Activated naive CD8-positive, alpha-beta T cell treated with anti-CD3 and anti-CD28 coated beads, Interleukin-2, amount 50 U/mL, for 24 hours (primary cell): Measurements from ENCODE around the gene IFT20.
"Not testable (repeated sequence)": the region's sequence is repeated elsewhere in the genome, so short reads cannot be mapped to it uniquely, and the experiment has no call there.

Experiments used
- ATAC-seq: fragments of 150-1000 bp; cut with Tn5 transposase; one replicate; pipeline ENCODE4 v1.10.0; 2021
- DNase-seq: peaks from one replicate; pipeline ENCODE4 v3.0.0; 2021
- H3K27ac Mint-ChIP-seq: one replicate; pipeline ENCODE4 v1.8.0; 2021; ENCODE audit warnings: mild to moderate bottlenecking, mixed read lengths
- H3K27me3 Mint-ChIP-seq: one replicate; pipeline ENCODE4 v1.8.0; 2021; ENCODE audit warnings: mixed read lengths
- H3K36me3 Mint-ChIP-seq: one replicate; pipeline ENCODE4 v1.8.0; 2021; ENCODE audit warnings: low read depth, mixed read lengths
- H3K4me1 Mint-ChIP-seq: one replicate; pipeline ENCODE4 v1.8.0; 2021; ENCODE audit warnings: mixed read lengths
- H3K4me3 Mint-ChIP-seq: one replicate; pipeline ENCODE4 v1.8.0; 2021; ENCODE audit warnings: mild to moderate bottlenecking, moderate library complexity, mixed read lengths
- H3K9me3 Mint-ChIP-seq: one replicate; pipeline ENCODE4 v1.8.0; 2021; ENCODE audit warnings: mixed read lengths

Gene IFT20

DNA sequence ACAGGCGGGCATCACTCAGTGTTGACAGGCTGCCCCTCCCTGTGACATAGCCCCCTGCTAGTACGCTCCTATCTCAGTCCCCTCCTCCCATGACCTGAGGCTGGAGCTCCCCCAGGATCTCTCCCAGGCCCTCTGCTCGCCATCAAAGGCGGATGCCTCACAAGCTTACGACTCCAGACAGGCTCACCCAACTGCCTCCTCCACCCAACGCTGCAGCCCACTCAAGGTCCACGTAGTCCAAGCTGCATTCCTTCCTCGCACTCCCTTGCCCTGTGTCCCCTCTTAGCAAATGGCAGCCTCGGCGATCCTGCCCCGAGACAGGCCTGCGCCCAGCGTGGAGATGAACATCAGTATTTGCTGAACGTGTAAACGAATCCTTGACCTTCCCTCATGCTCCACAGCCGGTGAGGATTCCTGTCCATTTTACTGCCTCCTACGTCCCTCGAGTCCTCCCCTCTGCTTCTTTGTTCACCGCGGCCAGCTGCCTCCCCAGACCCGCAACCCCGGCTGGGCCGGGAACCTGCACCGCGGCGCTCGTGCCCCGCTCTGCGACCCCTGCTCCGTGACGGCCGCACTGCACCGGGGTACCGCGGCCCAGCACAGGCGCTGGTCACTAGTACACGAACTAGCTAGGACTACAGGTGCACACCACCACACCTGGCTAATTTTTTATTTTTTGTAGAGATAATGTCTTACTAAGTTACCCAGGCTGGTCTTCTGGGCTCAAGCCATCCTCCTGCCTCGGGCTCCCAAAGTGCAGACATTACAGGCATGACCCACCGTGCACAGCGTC lies 17.1 kb downstream of the IFT20 start:
- Mint-ChIP-seq H3K27me3 (peaks cover 1% of the 10 kb centered on the region), H3K9me3 (no peaks in the 10 kb centered on the region), H3K4me3 (peak overlapping the region; percentile 93), H3K4me1 (peaks cover 34% of the 10 kb centered on the region), H3K27ac (peak overlapping the region; percentile 89), H3K36me3 (peaks cover 16% of the 10 kb centered on the region)
- DNase-seq (peak; percentile 29), ATAC-seq (peak; percentile 4)

DNA sequence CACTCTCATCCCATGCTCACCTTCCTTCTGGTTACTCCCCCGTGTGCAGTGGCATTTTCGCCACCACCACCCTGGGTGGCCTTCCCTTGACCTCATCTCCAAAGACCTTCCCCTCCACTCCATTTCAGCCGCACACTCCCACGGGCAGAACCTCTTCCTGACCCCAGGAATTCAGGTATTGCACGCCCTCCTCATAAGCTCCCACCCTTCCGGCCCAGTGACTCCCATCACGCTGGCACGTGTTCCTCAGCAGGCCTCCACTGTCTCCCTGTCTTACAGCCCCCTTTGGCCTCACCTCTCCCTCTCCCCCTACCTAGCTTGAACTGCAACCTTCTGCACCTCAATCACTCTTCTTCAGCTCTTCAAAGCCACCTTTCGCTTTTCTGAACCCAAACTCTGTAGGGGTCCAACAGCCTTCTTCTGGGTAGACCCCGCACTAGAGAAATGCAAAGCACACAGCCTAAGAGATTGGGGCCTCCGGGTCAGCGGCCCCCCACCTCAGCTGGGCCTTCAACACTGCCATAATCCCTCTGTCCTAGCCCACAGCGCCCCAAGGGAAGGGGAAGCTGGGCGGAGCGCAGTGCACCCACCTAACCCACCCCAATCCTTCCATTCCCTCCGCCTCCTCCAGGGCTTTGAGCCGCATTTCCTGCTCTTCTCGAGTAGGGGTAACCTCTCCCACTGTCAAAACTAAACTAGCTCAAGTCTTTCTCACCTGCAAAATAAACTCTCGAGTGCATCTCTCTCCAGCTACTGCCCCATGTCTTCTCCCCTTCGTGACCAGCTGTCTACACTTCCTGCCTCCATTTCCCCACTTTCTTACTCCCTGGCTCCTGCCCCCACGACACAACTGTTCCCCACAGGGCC lies 17.9 kb downstream of the IFT20 start:
- ATAC-seq = no peak
- Mint-ChIP-seq H3K27ac (peak overlapping the region; percentile 89), H3K9me3 (no peaks in the 10 kb centered on the region)

GRCh38 chr17:28315846-28316705 lies 19.2 kb downstream of the IFT20 start:
- H3K36me3 Mint-ChIP-seq = peaks cover 12% of the 10 kb centered on the region
- ATAC-seq = no peak
- H3K27me3 Mint-ChIP-seq = peaks cover 3% of the 10 kb centered on the region
- peaks cover 27% of the 10 kb centered on the region for H3K4me1 Mint-ChIP-seq
- H3K9me3 Mint-ChIP-seq = no peaks in the 10 kb centered on the region
- H3K27ac Mint-ChIP-seq = no peak overlapping the region
- no peak for DNase-seq
- no peak overlapping the region for H3K4me3 Mint-ChIP-seq

More for the DNA sequence above, 17.9 kb downstream of the IFT20 start:
- no peak for DNase-seq
- Mint-ChIP-seq H3K4me3 (peak overlapping the region; percentile 93), H3K27me3 (peaks cover 3% of the 10 kb centered on the region), H3K36me3 (peaks cover 14% of the 10 kb centered on the region), H3K4me1 (peaks cover 32% of the 10 kb centered on the region)

DNA sequence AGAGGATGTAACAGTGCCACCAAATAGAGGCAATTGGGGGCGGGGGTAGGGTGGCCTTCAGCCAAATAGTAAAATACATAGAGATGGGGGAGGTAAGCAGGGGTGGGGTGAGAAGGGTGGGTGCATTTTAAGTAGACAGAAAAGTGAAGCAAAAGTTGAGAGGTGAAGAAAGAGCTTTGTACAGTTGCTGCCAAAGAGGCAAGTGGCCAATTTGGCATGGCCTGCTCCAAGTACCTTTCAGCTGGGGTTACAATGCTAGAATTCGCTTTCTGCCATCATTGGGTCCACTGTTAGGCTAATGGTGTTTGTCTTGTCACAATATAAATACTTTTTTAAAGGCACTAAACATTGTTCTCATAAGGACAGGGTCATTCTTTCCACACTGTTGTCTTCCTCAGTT lies 21.4 kb downstream of the IFT20 start:
- DNase-seq = no peak
- no peak for ATAC-seq
- Mint-ChIP-seq H3K9me3 (no peaks in the 10 kb centered on the region), H3K36me3 (no peaks in the 10 kb centered on the region), H3K4me1 (peaks cover 11% of the 10 kb centered on the region), H3K27me3 (peaks cover 3% of the 10 kb centered on the region), H3K4me3 (no peak overlapping the region), H3K27ac (no peak overlapping the region)

DNA sequence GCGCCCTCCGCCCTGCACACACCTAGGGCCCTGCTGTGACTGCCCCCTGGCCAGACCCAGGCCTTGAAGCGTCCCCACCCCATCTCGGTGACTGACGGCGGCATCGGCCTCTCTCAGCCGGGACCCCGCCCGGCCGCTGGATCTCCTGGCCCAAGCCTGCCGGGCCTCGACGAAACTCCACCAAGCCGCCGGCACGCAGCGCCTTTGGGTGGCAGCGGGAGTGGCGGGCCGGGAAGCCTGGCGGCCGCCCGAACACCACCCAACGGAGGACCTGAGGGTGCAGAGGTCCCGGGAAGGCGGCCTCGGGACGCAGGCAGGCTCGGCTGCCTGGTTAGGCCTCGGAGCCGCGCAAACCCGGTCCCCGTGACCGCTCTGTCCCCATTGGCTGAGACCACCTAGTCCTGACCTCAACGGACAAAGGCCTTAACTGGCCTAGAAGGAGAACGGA lies 28.3 kb downstream of the IFT20 start:
- H3K4me1 Mint-ChIP-seq = no peaks in the 10 kb centered on the region
- no peaks in the 10 kb centered on the region for H3K9me3 Mint-ChIP-seq
- H3K36me3 Mint-ChIP-seq = no peaks in the 10 kb centered on the region
- DNase-seq = no peak
- ATAC-seq = no peak
- no peak overlapping the region for H3K27ac Mint-ChIP-seq
- no peak overlapping the region for H3K4me3 Mint-ChIP-seq
- H3K27me3 Mint-ChIP-seq = peaks cover 27% of the 10 kb centered on the region

GRCh38 chr17:28298449-28298848 lies 36.8 kb downstream of the IFT20 start:
- ATAC-seq = no peak
- Mint-ChIP-seq H3K27ac (no peak overlapping the region), H3K4me1 (peaks cover 15% of the 10 kb centered on the region), H3K4me3 (no peak overlapping the region), H3K9me3 (no peaks in the 10 kb centered on the region), H3K36me3 (no peaks in the 10 kb centered on the region), H3K27me3 (peaks cover 9% of the 10 kb centered on the region)
- no peak for DNase-seq

- ATAC-seq (peak; percentile 95), DNase-seq (no peak)
- Mint-ChIP-seq H3K9me3 (no peaks in the 10 kb centered on the region), H3K4me3 (peak overlapping the region; percentile 37), H3K36me3 (no peaks in the 10 kb centered on the region), H3K4me1 (peaks cover 15% of the 10 kb centered on the region), H3K27ac (peak overlapping the region; percentile 82), H3K27me3 (peaks cover 20% of the 10 kb centered on the region)
Observed at GRCh38 chr17:28295677-28296578, 39.3 kb downstream of the IFT20 start.

DNA sequence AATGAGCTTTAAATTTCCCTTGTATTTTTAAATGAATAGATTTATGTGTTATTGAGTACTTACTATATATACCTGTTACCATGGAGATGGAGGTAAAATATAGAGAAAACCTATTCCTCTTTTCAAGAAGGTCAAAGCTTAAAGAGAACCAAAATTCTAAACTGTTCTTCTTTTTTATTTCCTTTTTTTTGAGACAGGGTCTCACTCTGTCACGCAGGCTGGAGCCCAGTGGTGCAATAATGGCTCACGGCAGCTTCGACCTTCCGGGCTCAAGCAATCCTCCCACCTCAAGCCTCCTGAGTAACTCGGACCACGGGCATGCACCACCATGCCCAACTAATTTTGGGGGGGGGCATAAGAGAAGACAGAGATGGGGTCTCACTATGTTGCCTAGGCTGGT lies 41.3 kb downstream of the IFT20 start:
- no peaks in the 10 kb centered on the region for H3K9me3 Mint-ChIP-seq
- H3K27me3 Mint-ChIP-seq = peaks cover 19% of the 10 kb centered on the region
- H3K36me3 Mint-ChIP-seq = no peaks in the 10 kb centered on the region
- H3K4me3 Mint-ChIP-seq = no peak overlapping the region
- DNase-seq (no peak), ATAC-seq (no peak)
- peaks cover 15% of the 10 kb centered on the region for H3K4me1 Mint-ChIP-seq
- no peak overlapping the region for H3K27ac Mint-ChIP-seq

DNA sequence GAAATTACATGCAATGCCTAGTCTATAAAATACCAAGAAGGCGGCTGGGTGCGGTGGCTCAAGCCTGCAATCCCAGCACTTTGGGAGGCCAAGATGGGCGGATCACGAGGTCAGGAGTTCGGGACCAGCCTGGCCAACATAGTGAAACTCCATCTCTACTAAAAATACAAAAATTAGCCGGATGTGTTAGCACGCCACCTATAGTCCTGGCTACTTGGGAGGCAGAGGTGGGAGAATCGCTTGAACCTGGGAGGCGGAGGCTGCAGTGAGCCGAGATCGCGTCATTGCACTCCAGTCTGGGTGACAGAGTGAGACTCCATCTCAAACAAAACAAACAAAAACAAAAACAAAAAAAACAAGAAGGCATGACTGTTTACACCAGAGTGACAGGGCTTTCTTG lies 42.4 kb downstream of the IFT20 start:
- DNase-seq, H3K27ac Mint-ChIP-seq, H3K36me3 Mint-ChIP-seq, ATAC-seq, H3K9me3 Mint-ChIP-seq, H3K4me3 Mint-ChIP-seq: not testable (repeated sequence)
- peaks cover 17% of the 10 kb centered on the region for H3K27me3 Mint-ChIP-seq
- peaks cover 15% of the 10 kb centered on the region for H3K4me1 Mint-ChIP-seq

DNA sequence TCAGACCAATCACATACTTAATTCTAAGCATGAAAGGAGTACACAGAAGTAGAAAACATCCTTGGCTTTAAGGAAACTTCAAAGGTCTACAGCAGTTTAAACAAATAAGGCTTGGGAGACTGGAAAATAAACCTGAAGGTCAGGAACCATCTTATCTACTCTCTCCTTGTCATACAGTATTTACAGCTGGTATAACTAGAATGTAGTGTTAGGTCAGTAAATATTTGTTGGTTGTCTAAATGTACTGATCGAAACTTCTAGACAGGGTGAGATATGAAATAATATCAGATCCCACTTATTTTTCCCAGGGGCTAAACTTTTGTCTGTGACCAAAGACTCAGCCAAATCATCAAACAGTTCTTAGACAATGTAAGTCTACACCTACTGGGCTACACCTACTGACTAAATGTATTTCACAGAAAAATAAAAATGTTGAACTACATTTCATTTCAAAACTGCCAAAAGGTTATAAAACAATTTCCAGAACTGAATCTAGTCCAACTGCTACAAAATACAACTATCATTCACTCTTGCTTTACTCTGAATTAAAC lies 43.4 kb downstream of the IFT20 start:
- no peaks in the 10 kb centered on the region for H3K9me3 Mint-ChIP-seq
- H3K36me3 Mint-ChIP-seq = no peaks in the 10 kb centered on the region
- peaks cover 17% of the 10 kb centered on the region for H3K27me3 Mint-ChIP-seq
- peaks cover 15% of the 10 kb centered on the region for H3K4me1 Mint-ChIP-seq
- no peak overlapping the region for H3K27ac Mint-ChIP-seq
- DNase-seq = no peak
- H3K4me3 Mint-ChIP-seq = no peak overlapping the region
- ATAC-seq = no peak

DNA sequence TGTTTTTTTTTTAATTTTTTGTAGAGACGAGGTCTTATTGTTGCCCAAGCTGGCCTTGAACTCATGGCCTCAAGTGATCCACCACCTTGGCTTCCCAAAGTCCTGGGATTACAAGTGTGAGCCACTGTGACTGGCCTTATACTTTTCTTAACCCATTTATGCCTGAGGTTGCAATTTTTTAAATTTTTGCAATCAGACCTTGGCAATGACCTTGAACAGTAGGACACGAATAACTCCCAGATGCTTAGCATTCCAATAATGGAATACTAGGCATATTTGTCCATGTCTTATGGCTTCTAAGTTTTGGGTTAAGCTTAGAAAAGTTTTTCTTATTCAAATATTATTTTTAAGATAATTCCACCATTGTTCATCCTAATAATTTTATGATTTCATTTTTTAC lies 44.6 kb downstream of the IFT20 start:
- H3K27ac Mint-ChIP-seq = no peak overlapping the region
- H3K4me1 Mint-ChIP-seq = peaks cover 3% of the 10 kb centered on the region
- H3K9me3 Mint-ChIP-seq = no peaks in the 10 kb centered on the region
- DNase-seq (no peak), ATAC-seq (no peak)
- H3K27me3 Mint-ChIP-seq = peaks cover 17% of the 10 kb centered on the region
- no peaks in the 10 kb centered on the region for H3K36me3 Mint-ChIP-seq
- H3K4me3 Mint-ChIP-seq = no peak overlapping the region

GRCh38 chr17:28285965-28286364 lies 49.3 kb downstream of the IFT20 start:
- H3K27me3 Mint-ChIP-seq = peaks cover 13% of the 10 kb centered on the region
- no peaks in the 10 kb centered on the region for H3K36me3 Mint-ChIP-seq
- ATAC-seq (no peak), DNase-seq (no peak)
- no peaks in the 10 kb centered on the region for H3K4me1 Mint-ChIP-seq
- no peak overlapping the region for H3K27ac Mint-ChIP-seq
- H3K4me3 Mint-ChIP-seq = no peak overlapping the region
- H3K9me3 Mint-ChIP-seq = no peaks in the 10 kb centered on the region

- no peaks in the 10 kb centered on the region for H3K36me3 Mint-ChIP-seq
- no peak for DNase-seq
Observed at GRCh38 chr17:28282596-28282995, 52.7 kb downstream of the IFT20 start.

More at GRCh38 chr17:28282596-28282995, 52.7 kb downstream of the IFT20 start:
- H3K9me3 Mint-ChIP-seq = no peaks in the 10 kb centered on the region
- H3K27me3 Mint-ChIP-seq = peaks cover 31% of the 10 kb centered on the region
- no peak for ATAC-seq
- no peak overlapping the region for H3K27ac Mint-ChIP-seq
- no peak overlapping the region for H3K4me3 Mint-ChIP-seq
- peaks cover 12% of the 10 kb centered on the region for H3K4me1 Mint-ChIP-seq
